Choroid plexus epithelial cell (primary cell): ENCODE measurements around the gene PKP4.
"Not testable (repeated sequence)": the region's sequence is repeated elsewhere in the genome, so short reads cannot be mapped to it uniquely, and the experiment has no call there.

Source experiments
- DNase-seq: peaks from one replicate; pipeline ENCODE4 v3.0.0-alpha.2; 2010; ENCODE audit warnings: low read depth
- H3K4me3 ChIP-seq: 2 replicates; pipeline ENCODE4 v1.5.1; 2011; ENCODE audit warnings: low read depth, mild to moderate bottlenecking, control low read depth, low read length, moderate library complexity
- CTCF ChIP-seq: conservative IDR thresholded peaks from 2 replicates; pipeline ENCODE4 v1.5.1; 2011; ENCODE audit warnings: low read depth, mild to moderate bottlenecking, control low read depth, inconsistent platforms, low read length, moderate library complexity

The PKP4 gene

GRCh38 chr2:158459161-158460003, 2.6 kb downstream of the PKP4 start:
- TF ChIP-seq CTCF = no peak
- peak overlapping the region; percentile 85 for H3K4me3 ChIP-seq
- peak; percentile 23 for DNase-seq

- H3K4me3 ChIP-seq = no peak overlapping the region
- DNase-seq = peak; percentile 61
- peak; percentile 57 for TF ChIP-seq CTCF
Measured at GRCh38 chr2:158460632-158461297, 4.0 kb downstream of the PKP4 start.

GRCh38 chr2:158463496-158464095, 6.8 kb downstream of the PKP4 start:
- no peak for TF ChIP-seq CTCF
- H3K4me3 ChIP-seq = no peak overlapping the region
- DNase-seq = no peak

- no peak overlapping the region for H3K4me3 ChIP-seq
- DNase-seq = peak; percentile 52
- TF ChIP-seq CTCF = peak; percentile 62
Measured at GRCh38 chr2:158464426-158465281, 7.9 kb downstream of the PKP4 start.

- no peak for TF ChIP-seq CTCF
- DNase-seq = no peak
- no peak overlapping the region for H3K4me3 ChIP-seq
Measured at GRCh38 chr2:158467248-158467647, 10.5 kb downstream of the PKP4 start.

- DNase-seq, H3K4me3 ChIP-seq: not testable (repeated sequence)
Measured at GRCh38 chr2:158472829-158473228, 16.1 kb downstream of the PKP4 start.

- not testable (repeated sequence) for DNase-seq, H3K4me3 ChIP-seq
Measured at GRCh38 chr2:158473300-158473699, 16.5 kb downstream of the PKP4 start.
